KOPT-K1 (cell line): Measurements from ENCODE around the gene SYT5.
"Not testable (repeated sequence)": the region's sequence is repeated elsewhere in the genome, so short reads cannot be mapped to it uniquely, and the experiment has no call there.

Experiments used
- H3K27ac ChIP-seq: fragments of 200-600 bp; sonication (generic); 2 replicates; pipeline ENCODE4 v1.5.1; 2016; ENCODE audit warnings: antibody characterized with exemption, mild to moderate bottlenecking, low read depth, low read length; ENCODE audit not compliant: poor library complexity, severe bottlenecking
- H3K36me3 ChIP-seq: fragments of 200-600 bp; sonication (generic); 2 replicates; pipeline ENCODE4 v1.5.1; 2017; ENCODE audit warnings: antibody characterized with exemption, mild to moderate bottlenecking, low read length, moderate library complexity; ENCODE audit not compliant: insufficient read depth
- H3K9me3 ChIP-seq: fragments of 200-600 bp; sonication (generic); 2 replicates; pipeline ENCODE4 v1.5.1; 2017; ENCODE audit warnings: antibody characterized with exemption, low read length, mild to moderate bottlenecking; ENCODE audit not compliant: insufficient read depth, poor library complexity, severe bottlenecking

SYT5 gene

DNA sequence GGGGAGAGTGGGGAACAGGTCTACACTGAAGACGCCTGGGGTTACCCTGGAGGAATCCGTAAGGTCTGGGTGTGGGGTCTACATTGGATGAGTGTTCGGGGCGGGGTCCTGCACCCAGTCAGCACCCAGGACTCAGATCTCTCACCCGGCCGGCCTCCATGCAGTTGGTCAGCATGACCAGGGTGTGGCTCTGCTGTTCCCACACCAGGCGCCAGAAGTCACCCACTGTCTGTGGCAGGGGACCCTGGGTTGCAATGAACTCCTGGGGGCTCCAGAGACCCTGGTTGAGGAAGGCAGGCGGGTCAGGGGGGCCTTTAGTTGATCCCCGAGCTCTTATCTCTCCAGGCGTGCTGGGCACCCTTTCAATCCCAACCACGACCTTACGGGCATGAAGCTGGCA lies 6.0 kb upstream of the SYT5 start:
- no peaks in the 10 kb centered on the region for H3K36me3 ChIP-seq
- no peaks in the 10 kb centered on the region for H3K9me3 ChIP-seq
- no peak overlapping the region for H3K27ac ChIP-seq

- Histone ChIP-seq H3K36me3 (no peaks in the 10 kb centered on the region), H3K27ac (no peak overlapping the region), H3K9me3 (no peaks in the 10 kb centered on the region)
These were observed 1.7 kb upstream of the SYT5 start for GRCh38 chr19:55181740-55182139.

DNA sequence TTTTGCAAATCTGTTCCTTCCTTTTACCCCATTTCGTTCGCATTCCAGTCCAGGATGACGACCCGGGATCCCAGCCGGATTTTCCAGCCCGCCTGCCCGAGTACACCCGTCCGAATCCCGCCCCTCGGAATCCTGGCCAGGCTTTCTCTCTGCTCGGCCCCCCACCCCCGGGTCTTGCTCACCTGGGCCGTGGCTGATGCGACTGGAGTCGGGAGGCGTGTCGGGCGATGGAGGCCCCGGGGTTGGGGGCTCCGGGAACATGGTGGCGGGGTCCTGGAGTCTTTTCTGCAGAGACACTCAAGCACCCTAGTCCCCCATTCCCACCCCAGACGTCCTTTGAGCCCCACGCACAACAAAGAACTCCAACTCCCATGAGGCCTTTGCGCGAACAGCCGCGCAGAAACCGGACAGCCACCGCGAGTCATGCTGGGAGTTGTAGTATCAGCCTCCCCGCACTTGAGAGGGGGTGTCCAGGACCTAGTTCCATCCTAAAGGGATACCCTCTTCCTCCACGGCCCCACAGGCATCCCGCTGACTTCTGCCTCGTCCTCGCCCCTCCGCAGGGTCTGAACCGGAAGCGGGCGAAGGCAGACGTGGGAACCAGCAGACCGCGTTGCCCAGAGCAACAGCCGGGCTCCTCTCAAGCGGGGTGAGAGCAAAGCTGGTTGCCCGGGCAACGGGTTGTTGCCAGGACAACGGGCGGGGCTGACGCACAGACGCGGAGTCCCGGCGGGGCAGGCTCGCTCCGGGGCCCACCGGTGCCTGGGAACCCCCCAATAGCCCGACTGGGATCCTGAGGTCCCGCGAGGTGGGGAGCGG lies 1.1 kb downstream of the SYT5 start:
- no peak overlapping the region for H3K27ac ChIP-seq
- H3K9me3 ChIP-seq: peaks cover 6% of the 10 kb centered on the region
- no peaks in the 10 kb centered on the region for H3K36me3 ChIP-seq

- Histone ChIP-seq H3K27ac (no peak overlapping the region), H3K9me3 (peaks cover 6% of the 10 kb centered on the region)
These were observed 4.0 kb downstream of the SYT5 start for GRCh38 chr19:55176076-55176475.

GRCh38 chr19:55175117-55175867 lies 4.8 kb downstream of the SYT5 start:
- H3K36me3 ChIP-seq: no peaks in the 10 kb centered on the region
- H3K9me3 ChIP-seq: peaks cover 6% of the 10 kb centered on the region
- H3K27ac ChIP-seq: no peak overlapping the region

More at GRCh38 chr19:55176076-55176475, 4.0 kb downstream of the SYT5 start:
- no peaks in the 10 kb centered on the region for H3K36me3 ChIP-seq

DNA sequence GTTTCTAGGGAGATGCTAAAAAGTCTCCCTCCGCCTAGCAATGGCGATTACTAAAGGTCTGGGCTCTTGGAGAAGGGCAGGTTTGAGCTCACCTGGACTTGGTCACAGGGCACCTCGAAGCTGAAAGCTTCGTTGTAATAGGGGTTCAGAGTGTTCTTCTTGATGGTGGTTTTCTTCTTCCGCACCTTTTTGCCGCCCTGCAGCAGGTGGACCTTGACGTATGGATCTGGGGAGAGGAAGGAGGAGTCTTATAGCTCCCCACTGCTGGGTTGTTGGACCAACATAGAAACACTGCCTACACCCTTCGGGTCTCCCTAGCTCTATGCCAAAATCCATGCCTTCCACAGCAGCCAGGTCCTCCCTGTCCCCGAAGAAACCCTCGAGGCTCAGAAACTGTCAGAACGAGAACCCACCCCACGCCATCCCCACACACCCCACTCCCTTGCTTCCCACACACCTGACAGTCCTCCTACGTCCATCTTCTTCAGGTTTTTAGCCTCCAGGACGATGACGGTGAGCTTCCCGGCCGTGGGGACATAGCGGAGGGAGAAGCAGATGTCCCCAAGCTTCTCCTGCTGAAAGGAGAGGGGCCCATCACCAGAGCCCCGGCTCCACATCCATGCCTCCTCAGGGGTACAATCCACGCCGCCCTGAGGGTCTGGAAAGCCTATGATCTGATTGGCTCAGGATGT lies 5.5 kb downstream of the SYT5 start:
- no peak overlapping the region for H3K27ac ChIP-seq
- H3K36me3 ChIP-seq: no peaks in the 10 kb centered on the region
- peaks cover 6% of the 10 kb centered on the region for H3K9me3 ChIP-seq

- Histone ChIP-seq H3K9me3 (peaks cover 6% of the 10 kb centered on the region), H3K36me3 (no peaks in the 10 kb centered on the region), H3K27ac (no peak overlapping the region)
These were observed 6.2 kb downstream of the SYT5 start for GRCh38 chr19:55173714-55174409.

DNA sequence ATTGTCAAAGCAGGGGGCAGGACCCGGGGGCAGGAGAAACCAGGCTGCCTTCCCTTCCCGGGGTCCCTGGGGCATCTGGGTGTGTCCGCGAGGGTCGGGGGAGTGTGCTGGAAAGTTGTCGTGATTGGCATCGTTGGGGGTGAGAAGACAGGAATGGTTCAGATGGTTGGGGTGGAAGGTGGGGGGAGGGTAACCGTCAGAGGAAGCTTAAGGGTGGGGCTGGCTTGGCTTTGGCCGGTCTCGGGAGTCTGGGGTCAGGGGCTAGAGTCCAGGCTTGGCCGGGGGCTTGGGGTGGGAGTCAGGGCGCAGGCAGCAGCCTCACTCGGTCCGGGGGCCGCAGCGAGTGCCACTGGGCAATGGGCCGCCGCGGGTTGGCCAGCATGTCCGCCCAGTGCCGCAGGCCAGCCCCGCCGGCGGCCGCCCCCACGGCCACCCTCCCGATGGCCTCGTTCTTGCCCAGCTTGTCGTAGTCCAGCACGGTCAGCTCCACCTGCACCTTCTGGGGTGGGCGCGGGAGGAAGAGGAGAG lies 6.8 kb downstream of the SYT5 start:
- peaks cover 6% of the 10 kb centered on the region for H3K9me3 ChIP-seq
- no peak overlapping the region for H3K27ac ChIP-seq
- no peaks in the 10 kb centered on the region for H3K36me3 ChIP-seq

DNA sequence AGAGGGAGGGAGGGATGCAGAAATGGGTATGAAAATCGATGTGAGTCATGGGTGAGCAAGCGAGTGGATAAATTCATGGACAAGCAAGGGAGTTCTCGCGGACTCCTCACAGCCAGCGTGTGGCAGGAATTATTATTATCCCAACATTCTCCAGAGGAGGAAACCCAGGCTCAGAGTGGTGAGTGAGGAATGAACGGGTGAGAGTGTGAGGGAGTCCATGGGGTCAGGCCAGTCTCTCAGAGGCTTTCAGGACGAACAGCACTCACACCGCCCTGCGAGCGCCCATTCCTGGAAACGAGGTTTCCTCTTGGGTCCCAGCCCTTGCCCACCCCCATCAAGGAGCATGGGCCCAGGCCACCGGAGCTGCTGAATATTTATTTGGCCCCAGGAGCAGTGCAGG lies 7.3 kb downstream of the SYT5 start:
- Histone ChIP-seq H3K36me3 (no peaks in the 10 kb centered on the region), H3K9me3 (peaks cover 6% of the 10 kb centered on the region), H3K27ac (no peak overlapping the region)

DNA sequence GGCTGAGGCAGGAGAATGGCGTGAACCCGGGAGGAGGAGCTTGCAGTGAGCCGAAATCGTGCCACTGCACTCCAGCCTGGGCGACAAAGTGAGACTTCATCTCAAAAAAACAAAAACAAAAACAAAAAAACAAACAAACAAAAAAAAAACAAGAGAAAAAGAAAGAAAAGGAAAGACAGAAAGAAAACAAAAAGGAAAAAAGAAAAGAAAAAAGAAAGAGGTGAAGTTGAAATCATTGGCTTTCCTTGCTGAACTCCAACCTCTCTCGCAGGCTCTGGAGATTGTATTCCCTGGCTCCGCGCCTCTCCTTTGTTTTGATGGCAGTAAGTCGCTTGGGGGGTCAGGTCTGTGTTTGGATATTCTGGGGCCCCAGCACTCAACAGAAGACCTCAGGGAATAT lies 7.8 kb downstream of the SYT5 start:
- not testable (repeated sequence) for H3K36me3 ChIP-seq, H3K9me3 ChIP-seq, H3K27ac ChIP-seq

DNA sequence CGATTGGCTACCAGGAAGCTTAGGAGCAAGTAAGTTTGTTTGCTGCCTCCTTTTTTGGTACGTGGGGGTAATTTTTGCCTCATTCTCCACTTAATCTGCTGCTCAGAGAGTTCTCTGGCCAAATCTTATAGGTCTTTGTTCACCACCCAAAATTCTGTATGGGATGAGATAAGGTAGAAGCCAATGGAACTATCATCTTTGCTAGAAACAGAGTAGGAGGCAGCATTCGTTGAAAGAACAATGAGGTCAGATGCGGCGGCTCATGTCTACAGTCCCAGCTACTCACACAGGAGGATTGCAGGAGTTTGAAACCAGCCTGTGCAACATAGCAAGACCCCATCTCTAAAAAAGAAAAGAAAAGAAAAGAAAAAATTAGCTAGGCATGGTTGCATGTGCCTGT lies 8.6 kb downstream of the SYT5 start:
- H3K36me3 ChIP-seq: no peaks in the 10 kb centered on the region
- peaks cover 6% of the 10 kb centered on the region for H3K9me3 ChIP-seq
- no peak overlapping the region for H3K27ac ChIP-seq

DNA sequence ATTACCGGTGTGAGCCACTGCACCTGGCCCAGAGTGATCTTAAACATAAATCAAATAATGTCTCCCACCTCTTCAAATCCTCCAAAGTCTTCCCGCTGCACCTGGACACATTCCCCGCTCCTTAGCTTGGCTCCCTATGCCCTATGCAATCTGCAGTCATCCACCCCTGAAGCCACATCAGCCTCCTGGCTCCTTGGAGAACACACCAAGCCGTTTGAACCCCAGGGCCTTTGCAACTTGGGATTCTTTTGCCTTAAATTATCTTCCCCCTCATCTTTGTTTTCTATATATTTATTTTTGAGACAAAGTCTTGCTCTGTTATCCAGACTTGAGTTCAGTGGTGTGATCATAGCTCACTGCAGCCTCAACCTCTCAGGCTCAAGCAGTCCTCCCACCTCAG lies 11.0 kb downstream of the SYT5 start:
- H3K9me3 ChIP-seq: no peaks in the 10 kb centered on the region
- no peak overlapping the region for H3K27ac ChIP-seq
- no peaks in the 10 kb centered on the region for H3K36me3 ChIP-seq

GRCh38 chr19:55166530-55167268 lies 13.4 kb downstream of the SYT5 start, which contains the start of gene DNAAF3:
DNAAF3 (minus strand) TSS chr19:55166613; CDS start chr19:55166413, 200 bp downstream.
- Histone ChIP-seq H3K27ac (no peak within 1 kb of the TSS), H3K36me3 (no peaks in the 10 kb centered on the region)

DNA sequence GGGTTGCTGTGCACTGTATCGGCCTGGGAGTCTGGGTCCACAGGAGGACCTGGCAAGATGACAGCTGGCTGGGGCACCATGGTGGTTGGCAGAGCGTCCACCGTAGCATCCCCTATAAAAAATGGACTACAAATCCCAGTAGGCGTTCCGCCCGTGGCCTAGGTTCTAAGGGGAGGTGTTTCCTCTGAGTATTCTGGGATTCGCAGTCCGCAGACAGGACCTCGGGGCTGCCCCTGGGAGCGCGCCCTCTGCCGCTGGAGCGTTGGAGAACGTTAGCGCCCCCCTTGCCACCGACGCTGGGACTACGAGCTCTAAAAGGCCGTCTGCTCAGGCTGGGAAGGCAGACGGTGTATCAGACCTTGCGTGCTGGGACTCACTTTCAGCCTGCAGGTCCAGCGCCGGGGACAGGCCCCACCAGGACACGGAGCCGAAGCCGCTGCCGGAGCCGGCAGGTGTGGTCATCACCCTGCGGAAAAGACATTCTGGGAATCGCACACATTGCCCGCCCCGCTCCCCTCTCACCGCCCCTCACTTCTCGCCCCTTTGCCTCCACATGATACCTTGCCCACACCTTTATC lies 14.0 kb downstream of the SYT5 start:
- Histone ChIP-seq H3K27ac (no peak overlapping the region), H3K9me3 (no peaks in the 10 kb centered on the region), H3K36me3 (no peaks in the 10 kb centered on the region)

More at GRCh38 chr19:55166530-55167268, 13.4 kb downstream of the SYT5 start, which contains the start of gene DNAAF3:
- H3K9me3 ChIP-seq: no peaks in the 10 kb centered on the region
